NCI-H128 (cell line): Measurements from ENCODE around the gene GSDMA.
"Not testable (repeated sequence)": the region's sequence is repeated elsewhere in the genome, so short reads cannot be mapped to it uniquely, and the experiment has no call there.

Experiments
- DNase-seq: peaks from one replicate; lab custom pipeline; 2025; ENCODE audit not compliant: unreplicated experiment; lab: John Stamatoyannopoulos, UW

Gene GSDMA

DNA sequence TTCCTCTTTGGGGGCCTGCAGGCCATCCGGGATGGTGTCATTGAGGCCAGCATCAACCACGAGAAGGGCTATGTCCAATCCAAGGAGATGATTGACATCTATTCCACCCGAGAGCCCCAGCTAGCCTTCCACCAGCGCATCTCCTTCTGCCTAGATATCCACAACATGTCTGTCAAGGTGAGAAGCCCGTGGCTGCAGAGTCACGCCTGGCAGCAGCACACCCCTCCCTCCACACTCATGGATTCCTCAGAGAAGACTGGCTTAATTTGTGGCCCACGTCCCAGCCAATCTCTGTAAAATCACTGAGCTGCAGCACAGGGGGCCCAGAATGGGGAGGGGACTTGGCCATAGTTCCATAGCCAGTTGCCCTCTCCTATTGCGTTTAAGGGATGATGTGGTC, 33.4 kb downstream of the GSDMA start:
- no peak for DNase-seq

DNA sequence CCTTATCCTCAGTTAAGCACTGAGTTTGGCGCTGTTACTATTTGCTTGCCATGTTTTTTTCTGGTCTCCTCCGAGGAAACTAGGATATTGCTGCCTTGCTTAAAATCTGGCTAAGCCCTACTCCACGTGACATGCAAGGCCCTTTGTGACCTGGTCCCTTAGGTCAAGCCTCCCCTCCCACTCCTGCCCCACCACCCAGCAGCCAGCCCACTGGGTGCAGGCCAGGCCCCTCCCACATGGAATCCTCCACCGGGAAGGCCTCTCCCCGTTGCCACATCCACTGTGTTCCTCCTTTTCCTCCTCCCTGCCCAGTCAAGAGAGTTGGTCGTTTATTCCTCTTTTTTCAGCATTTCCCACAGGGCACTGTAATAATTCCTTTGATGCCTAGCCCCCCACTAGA, 34.0 kb downstream of the GSDMA start:
- DNase-seq: no peak

DNA sequence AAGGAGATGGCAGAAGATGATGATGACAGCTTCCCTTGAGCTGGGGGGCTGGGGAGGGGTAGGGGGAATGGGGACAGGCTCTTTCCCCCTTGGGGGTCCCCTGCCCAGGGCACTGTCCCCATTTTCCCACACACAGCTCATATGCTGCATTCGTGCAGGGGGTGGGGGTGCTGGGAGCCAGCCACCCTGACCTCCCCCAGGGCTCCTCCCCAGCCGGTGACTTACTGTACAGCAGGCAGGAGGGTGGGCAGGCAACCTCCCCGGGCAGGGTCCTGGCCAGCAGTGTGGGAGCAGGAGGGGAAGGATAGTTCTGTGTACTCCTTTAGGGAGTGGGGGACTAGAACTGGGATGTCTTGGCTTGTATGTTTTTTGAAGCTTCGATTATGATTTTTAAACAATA, 34.7 kb downstream of the GSDMA start:
- no peak for DNase-seq

DNA sequence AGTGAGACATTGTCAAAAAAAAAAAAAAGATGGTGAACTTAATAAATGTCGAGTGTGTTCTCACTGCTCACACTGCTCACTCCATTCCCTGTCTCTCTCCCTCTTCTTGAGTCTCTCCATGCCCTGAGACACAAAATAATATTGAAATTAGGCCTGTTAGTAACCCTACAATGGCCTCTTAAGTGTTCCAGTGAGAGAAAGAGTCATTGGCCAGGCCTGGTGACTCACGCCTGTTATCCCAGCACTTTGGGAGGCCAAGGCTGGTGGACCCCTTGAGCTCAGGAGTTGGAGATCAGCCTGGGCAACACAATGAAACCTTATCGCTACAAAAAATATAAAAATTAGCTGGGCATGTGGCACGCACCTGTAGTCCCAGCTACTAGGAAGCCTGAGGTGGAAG, 36.3 kb downstream of the GSDMA start:
- no peak for DNase-seq

DNA sequence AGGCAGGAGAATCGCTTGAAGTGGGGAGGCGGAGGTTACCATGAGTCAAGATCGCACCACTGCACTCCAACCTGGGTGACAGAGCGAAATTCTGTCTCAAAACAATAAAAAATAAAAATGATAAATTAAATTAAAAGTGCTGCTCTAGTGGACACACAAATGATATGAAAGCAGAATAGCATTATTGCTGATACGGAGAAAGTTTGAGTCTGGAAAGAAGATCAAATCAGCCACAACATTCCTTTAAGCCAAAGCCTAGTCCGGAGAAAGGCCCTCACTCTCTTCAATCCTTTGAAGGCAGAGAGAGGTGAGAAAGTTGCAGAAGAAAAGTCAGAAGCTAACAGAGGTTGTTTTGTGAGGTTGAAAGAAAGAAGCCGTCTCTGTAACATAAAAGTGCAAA, 37.4 kb downstream of the GSDMA start:
- DNase-seq: no peak

DNA sequence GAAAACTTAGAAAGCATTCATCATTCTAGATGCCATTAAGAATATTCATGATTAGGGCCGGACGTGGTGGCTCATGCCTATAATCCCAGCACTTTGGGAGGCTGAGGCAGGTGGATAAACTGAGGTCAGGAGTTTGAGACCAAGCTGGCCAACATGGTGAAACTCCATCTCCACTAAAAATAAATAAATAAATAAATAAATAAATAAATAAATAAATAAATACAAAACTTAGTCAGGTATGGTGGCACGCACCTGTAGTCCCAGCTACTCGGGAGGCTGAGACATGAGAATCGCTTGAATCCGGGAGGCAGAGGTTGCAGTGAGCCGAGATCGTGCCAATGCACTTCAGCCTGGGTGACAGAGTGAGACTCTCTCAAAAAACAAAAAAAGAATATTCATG, 38.5 kb downstream of the GSDMA start:
- DNase-seq: not testable (repeated sequence)

DNA sequence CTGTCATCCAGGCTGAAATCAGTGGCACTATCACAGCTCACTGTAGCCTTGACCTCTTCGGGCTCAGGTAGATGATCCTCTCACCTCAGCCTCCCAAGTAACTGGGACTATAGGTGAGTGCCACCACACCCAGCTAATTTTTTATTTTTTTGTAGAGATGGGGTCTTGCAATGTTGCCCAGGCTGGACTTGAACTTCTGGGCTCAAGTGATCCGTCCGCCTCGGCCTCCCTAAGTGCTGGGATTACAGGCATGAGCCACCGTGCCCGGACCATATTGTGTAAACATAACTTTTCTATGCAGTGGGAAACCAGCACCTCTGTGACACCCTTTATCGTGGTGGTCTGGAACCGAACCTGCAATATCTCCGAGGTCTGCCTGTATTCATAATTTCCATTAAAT, 41.3 kb downstream of the GSDMA start:
- DNase-seq: no peak

DNA sequence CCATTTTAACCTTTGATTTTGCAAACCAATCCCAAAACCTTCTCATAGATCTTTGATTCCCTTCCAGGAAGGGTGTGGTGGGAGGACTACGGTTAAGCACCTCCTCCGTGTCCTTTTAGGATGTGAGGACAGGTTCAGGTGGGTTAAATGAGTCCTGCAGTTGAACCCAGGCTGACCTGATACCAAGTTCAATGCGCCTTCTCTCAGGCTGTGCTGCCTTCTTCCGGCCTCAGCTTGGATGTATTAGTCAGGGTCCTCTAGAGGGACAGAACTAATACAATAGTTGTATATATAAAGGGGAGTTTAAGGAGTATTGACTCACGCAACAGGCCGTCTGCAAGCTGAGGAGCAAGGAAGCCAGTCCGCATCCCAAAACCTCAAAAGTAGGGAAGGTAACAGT, 41.9 kb downstream of the GSDMA start:
- no peak for DNase-seq

DNA sequence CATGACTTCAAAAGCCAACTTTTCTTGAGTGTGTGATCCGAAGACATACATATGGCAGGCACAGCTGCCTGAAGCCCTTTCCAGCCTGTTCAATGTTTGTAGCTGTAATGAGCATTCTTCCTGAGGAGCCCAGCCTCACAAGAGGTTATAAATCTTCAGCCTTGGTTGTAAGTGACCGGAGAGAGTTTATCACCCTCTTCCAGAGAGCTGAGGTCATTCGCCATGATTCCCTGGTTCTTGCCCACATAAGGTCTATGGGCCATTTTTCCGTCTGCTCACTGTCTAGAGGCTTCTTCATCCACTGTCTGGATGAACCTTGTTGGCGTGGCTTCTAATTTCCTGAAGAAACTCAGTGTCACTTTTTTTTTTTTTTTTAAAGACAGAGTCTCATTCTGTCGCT, 42.7 kb downstream of the GSDMA start:
- DNase-seq: no peak

DNA sequence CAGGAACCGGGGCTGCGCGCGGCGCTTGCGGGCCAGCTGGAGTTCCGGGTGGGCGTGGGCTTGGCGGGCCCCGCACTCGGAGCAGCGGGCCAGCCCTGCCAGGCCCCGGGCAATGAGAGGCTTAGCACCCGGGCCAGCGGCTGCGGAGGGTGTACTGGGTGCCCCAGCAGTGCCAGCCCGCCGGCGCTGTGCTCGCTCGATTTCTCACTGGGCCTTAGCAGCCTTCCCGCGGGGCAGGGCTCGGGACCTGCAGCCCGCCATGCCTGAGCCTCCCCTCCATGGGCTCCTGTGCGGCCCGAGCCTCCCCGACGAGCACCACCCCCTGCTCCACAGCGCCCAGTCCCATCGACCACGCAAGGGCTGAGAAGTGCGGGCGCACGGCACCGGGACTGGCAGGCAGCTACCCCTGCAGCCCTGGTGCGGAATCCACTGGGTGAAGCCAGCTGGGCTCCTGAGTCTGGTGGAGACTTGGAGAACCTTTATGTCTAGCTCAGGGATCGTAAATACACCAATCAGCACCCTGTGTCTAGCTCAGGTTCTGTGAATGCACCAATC, 48.2 kb downstream of the GSDMA start:
- not testable (repeated sequence) for DNase-seq

GRCh38 chr17:40012017-40012647, 49.3 kb downstream of the GSDMA start:
- not testable (repeated sequence) for DNase-seq

GRCh38 chr17:40014375-40014980, 51.7 kb downstream of the GSDMA start:
- DNase-seq: no peak

- no peak for DNase-seq
These were observed 52.5 kb downstream of the GSDMA start, which contains the start of gene CSF3 for GRCh38 chr17:40015005-40015997. Gene CSF3, plus strand, starts transcription at chr17:40015440. Its CDS starts 35 bp downstream, at chr17:40015475.

DNA sequence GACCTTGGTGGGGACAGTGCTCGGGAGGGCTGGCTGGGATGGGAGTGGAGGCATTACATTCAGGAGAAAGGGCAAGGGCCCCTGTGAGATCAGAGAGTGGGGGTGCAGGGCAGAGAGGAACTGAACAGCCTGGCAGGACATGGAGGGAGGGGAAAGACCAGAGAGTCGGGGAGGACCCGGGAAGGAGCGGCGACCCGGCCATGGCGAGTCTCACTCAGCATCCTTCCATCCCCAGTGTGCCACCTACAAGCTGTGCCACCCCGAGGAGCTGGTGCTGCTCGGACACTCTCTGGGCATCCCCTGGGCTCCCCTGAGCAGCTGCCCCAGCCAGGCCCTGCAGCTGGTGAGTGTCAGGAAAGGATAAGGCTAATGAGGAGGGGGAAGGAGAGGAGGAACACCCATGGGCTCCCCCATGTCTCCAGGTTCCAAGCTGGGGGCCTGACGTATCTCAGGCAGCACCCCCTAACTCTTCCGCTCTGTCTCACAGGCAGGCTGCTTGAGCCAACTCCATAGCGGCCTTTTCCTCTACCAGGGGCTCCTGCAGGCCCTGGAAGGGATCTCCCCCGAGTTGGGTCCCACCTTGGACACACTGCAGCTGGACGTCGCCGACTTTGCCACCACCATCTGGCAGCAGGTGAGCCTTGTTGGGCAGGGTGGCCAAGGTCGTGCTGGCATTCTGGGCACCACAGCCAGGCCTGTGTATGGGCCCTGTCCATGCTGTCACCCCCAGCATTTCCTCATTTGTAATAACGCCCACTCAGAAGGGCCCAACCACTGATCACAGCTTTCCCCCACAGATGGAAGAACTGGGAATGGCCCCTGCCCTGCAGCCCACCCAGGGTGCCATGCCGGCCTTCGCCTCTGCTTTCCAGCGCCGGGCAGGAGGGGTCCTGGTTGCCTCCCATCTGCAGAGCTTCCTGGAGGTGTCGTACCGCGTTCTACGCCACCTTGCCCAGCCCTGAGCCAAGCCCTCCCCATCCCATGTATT, 53.5 kb downstream of the GSDMA start:
- no peak for DNase-seq

DNA sequence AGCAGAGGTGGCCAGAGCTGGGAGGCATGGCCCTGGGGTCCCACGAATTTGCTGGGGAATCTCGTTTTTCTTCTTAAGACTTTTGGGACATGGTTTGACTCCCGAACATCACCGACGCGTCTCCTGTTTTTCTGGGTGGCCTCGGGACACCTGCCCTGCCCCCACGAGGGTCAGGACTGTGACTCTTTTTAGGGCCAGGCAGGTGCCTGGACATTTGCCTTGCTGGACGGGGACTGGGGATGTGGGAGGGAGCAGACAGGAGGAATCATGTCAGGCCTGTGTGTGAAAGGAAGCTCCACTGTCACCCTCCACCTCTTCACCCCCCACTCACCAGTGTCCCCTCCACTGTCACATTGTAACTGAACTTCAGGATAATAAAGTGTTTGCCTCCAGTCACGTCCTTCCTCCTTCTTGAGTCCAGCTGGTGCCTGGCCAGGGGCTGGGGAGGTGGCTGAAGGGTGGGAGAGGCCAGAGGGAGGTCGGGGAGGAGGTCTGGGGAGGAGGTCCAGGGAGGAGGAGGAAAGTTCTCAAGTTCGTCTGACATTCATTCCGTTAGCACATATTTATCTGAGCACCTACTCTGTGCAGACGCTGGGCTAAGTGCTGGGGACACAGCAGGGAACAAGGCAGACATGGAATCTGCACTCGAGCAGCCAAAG, 54.7 kb downstream of the GSDMA start:
- DNase-seq: no peak

GRCh38 chr17:40018211-40019121, 55.7 kb downstream of the GSDMA start:
- DNase-seq: no peak

GRCh38 chr17:40019140-40019991, 56.6 kb downstream of the GSDMA start:
- no peak for DNase-seq

DNA sequence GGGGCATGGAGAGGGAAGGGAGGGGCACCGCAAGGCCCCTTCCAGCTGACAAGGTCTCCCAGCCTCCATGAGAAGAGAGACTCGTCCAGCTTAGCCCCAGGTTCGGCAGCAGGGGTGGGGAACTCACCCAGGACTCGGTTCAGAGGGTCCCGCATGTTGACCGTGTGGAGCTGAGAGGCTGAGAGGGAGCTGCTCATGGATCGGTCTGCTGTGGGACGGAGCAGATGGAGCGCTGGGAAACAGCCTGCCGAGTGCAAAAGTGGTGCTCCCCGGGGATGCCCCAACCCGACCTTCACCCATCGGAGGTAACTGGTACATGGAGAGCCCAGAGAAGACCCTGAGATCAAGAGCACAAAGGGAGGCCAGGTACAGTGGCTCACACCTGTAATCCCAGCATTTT, 57.3 kb downstream of the GSDMA start:
- no peak for DNase-seq
